ENCODE measurements around the gene SIAE.

The SIAE gene

GRCh38 chr11:124629961-124630360 lies 43.6 kb downstream of the SIAE start:
- Mint-ChIP-seq H3K4me3 (no peak overlapping the region), H3K27ac (peak overlapping the region; percentile 12), H3K4me1 (peaks cover 2% of the 10 kb centered on the region), H3K36me3 (ENCODE audit: low read depth) (peaks cover 68% of the 10 kb centered on the region), H3K9me3 (no peaks in the 10 kb centered on the region), H3K27me3 (ENCODE audit: low read depth, poor library complexity) (no peaks in the 10 kb centered on the region)
- no peak for TF ChIP-seq CTCF (IDR thresholded peaks at IDR 0.05)
- DNase-seq, result no peak

GRCh38 chr11:124627546-124627945 lies 46.0 kb downstream of the SIAE start:
- DNase-seq, result no peak
- peaks cover 51% of the 10 kb centered on the region for H3K36me3 Mint-ChIP-seq (ENCODE audit: low read depth)
- H3K27me3 Mint-ChIP-seq (ENCODE audit: low read depth, poor library complexity), result no peaks in the 10 kb centered on the region
- peaks cover 22% of the 10 kb centered on the region for H3K4me1 Mint-ChIP-seq
- H3K4me3 Mint-ChIP-seq, result no peak overlapping the region
- H3K27ac Mint-ChIP-seq, result no peak overlapping the region
- TF ChIP-seq CTCF (IDR thresholded peaks at IDR 0.05), result no peak
- no peaks in the 10 kb centered on the region for H3K9me3 Mint-ChIP-seq

GRCh38 chr11:124625504-124626168 lies 47.9 kb downstream of the SIAE start:
- Mint-ChIP-seq H3K27me3 (ENCODE audit: low read depth, poor library complexity) (peaks cover 5% of the 10 kb centered on the region), H3K4me3 (no peak overlapping the region), H3K9me3 (no peaks in the 10 kb centered on the region), H3K36me3 (ENCODE audit: low read depth) (peaks cover 33% of the 10 kb centered on the region), H3K27ac (no peak overlapping the region), H3K4me1 (peaks cover 31% of the 10 kb centered on the region)
- DNase-seq, result no peak
- no peak for TF ChIP-seq CTCF (IDR thresholded peaks at IDR 0.05)

- no peak for DNase-seq
- Mint-ChIP-seq H3K27ac (no peak overlapping the region), H3K4me3 (peak overlapping the region; percentile 97), H3K9me3 (no peaks in the 10 kb centered on the region), H3K36me3 (ENCODE audit: low read depth) (peaks cover 26% of the 10 kb centered on the region), H3K27me3 (ENCODE audit: low read depth, poor library complexity) (peaks cover 21% of the 10 kb centered on the region), H3K4me1 (peaks cover 31% of the 10 kb centered on the region)
- TF ChIP-seq CTCF (IDR thresholded peaks at IDR 0.05), result no peak
Measured at GRCh38 chr11:124623861-124624525, 49.5 kb downstream of the SIAE start.

GRCh38 chr11:124622531-124623451 lies 50.7 kb downstream of the SIAE start, which contains the start of gene TBRG1:
TBRG1 (plus strand) TSS chr11:124622864; CDS start chr11:124623084, 220 bp downstream.
- peaks cover 31% of the 10 kb centered on the region for H3K27me3 Mint-ChIP-seq (ENCODE audit: low read depth, poor library complexity)
- H3K4me1 Mint-ChIP-seq, result peaks cover 31% of the 10 kb centered on the region
- no peak for TF ChIP-seq CTCF (IDR thresholded peaks at IDR 0.05)
- peak within 1 kb of the TSS; percentile 97 for H3K4me3 Mint-ChIP-seq
- H3K27ac Mint-ChIP-seq, result peak within 1 kb of the TSS; percentile 92
- peak; percentile 85 for DNase-seq
- H3K36me3 Mint-ChIP-seq (ENCODE audit: low read depth), result peaks cover 17% of the 10 kb centered on the region
- no peaks in the 10 kb centered on the region for H3K9me3 Mint-ChIP-seq
